H1 (cell line): Measurements from ENCODE around the gene PHF24. TPM values are rescaled to one million over a fixed set of nuclear protein-coding genes. Genes with fewer than 3 reads are reported as not detected.
"Not testable (repeated sequence)": the region's sequence is repeated elsewhere in the genome, so short reads cannot be mapped to it uniquely, and the experiment has no call there.

Experiments used
- CTCF ChIA-PET: fragments of 300-600 bp; sonication (Branson Sonifier 250); formaldehyde crosslinking; loops from one replicate; lab custom pipeline; 2021; ENCODE audit not compliant: partially characterized antibody; lab: Charles Lee
- POLR2A ChIA-PET: fragments of 300-600 bp; sonication (Branson Sonifier 250); formaldehyde crosslinking; loops from one replicate; lab custom pipeline; 2021; ENCODE audit warnings: inconsistent platforms; ENCODE audit not compliant: partially characterized antibody; lab: Charles Lee
- DNase-seq, 2 experiments: peaks; one replicate each; pipeline versions ENCODE4 v3.0.0 to v3.0.0-alpha.2; 2010 to 2022; ENCODE audit warnings: low spot score in 2 of 2, low read depth in 1 of 2, mixed read lengths in 1 of 2
- FAIRE-seq: peaks from 2 replicates; lab custom pipeline; 2011; peaks lifted over from hg19 to GRCh38; lab: Jason Lieb, UNC
- H2AFZ ChIP-seq: 2 replicates; pipeline ENCODE4 v1.8.1; 2012; ENCODE audit warnings: low read length, inconsistent platforms
- H2AK5ac ChIP-seq: 2 replicates; pipeline ENCODE4 v1.6.1; 2013; ENCODE audit warnings: low read depth, low read length
- H2BK120ac ChIP-seq: replicated peaks from 2 replicates; pipeline ENCODE3; 2013; ENCODE audit warnings: low read depth, low read length, inconsistent platforms
- H2BK12ac ChIP-seq: 2 replicates; pipeline ENCODE4 v1.6.1; 2013; ENCODE audit warnings: low read depth, low read length
- H2BK15ac ChIP-seq: 2 replicates; pipeline ENCODE4 v1.6.1; 2013; ENCODE audit warnings: low read length
- H2BK20ac ChIP-seq: 2 replicates; pipeline ENCODE4 v1.6.1; 2013; ENCODE audit warnings: low read length
- H2BK5ac ChIP-seq: 2 replicates; pipeline ENCODE4 v1.6.1; 2013; ENCODE audit warnings: low read depth, low read length
- H3K14ac ChIP-seq: 2 replicates; pipeline ENCODE4 v1.6.1; 2013; ENCODE audit warnings: inconsistent platforms; ENCODE audit not compliant: insufficient read length
- H3K18ac ChIP-seq: 2 replicates; pipeline ENCODE4 v1.6.1; 2013; ENCODE audit warnings: low read length; ENCODE audit errors: extremely low read depth
- H3K23ac ChIP-seq: 2 replicates; pipeline ENCODE4 v1.6.1; 2013; ENCODE audit warnings: inconsistent platforms; ENCODE audit not compliant: insufficient read length
- H3K23me2 ChIP-seq: 2 replicates; pipeline ENCODE4 v1.6.1; 2013; ENCODE audit warnings: low read depth, low read length
- H3K27ac ChIP-seq: 2 replicates; pipeline ENCODE4 v1.6.1; 2011; ENCODE audit warnings: low read depth, low read length, inconsistent platforms
- H3K27me3 ChIP-seq, 4 experiments: replicated peaks in 1 of 4; 1 replicate in 1 of 4; 2 replicates in 3 of 4; pipeline versions ENCODE4 v1.6.1 to v1.8.1; 2011 to 2013; ENCODE audit warnings: low read length in 3 of 4, mild to moderate bottlenecking in 3 of 4, inconsistent platforms in 2 of 4, mixed read lengths in 2 of 4, moderate library complexity in 1 of 4; ENCODE audit not compliant: control insufficient read depth in 3 of 4, insufficient read depth in 3 of 4; ENCODE audit errors: extremely low read depth in 1 of 4
- H3K36me3 ChIP-seq, 4 experiments: 2 replicates each; pipeline versions ENCODE4 v1.6.1 to v1.8.1; 2011 to 2013; ENCODE audit warnings: mild to moderate bottlenecking in 4 of 4, low read length in 3 of 4, moderate library complexity in 2 of 4, control low read depth in 1 of 4, inconsistent platforms in 1 of 4; ENCODE audit not compliant: insufficient read depth in 4 of 4, control insufficient read depth in 2 of 4
- H3K4ac ChIP-seq: replicated peaks from 2 replicates; pipeline ENCODE3; 2013; ENCODE audit warnings: low read length, low read depth, mixed read lengths, inconsistent platforms; ENCODE audit not compliant: insufficient read length
- H3K4me1 ChIP-seq, 4 experiments: replicated peaks in 1 of 4; 1 replicate in 1 of 4; 2 replicates in 3 of 4; pipeline versions ENCODE4 v1.6.1 to v1.8.1; 2011 to 2013; ENCODE audit warnings: low read length in 3 of 4, inconsistent platforms in 2 of 4, mixed read lengths in 1 of 4; ENCODE audit not compliant: insufficient read depth in 4 of 4, control insufficient read depth in 3 of 4
- H3K4me2 ChIP-seq, 2 experiments: 2 replicates each; pipeline versions ENCODE4 v1.6.1 to v1.8.1; 2011 to 2013; ENCODE audit warnings: low read depth in 2 of 2, low read length in 2 of 2, control low read depth in 1 of 2, inconsistent platforms in 1 of 2, mild to moderate bottlenecking in 1 of 2; ENCODE audit not compliant: insufficient read depth in 1 of 2
- H3K4me3 ChIP-seq, 4 experiments: fragments of 200-600, 300-600 bp in 1 of 4; sonication (generic), shearing (Covaris generic), sonication (Bioruptor Twin) in 1 of 4; 2 replicates each; pipeline versions ENCODE4 v1.5.1 to v1.8.1; 2011 to 2016; ENCODE audit warnings: low read length in 4 of 4, low read depth in 3 of 4, control low read depth in 2 of 4, inconsistent platforms in 2 of 4, mild to moderate bottlenecking in 2 of 4, mixed read lengths in 1 of 4, moderate library complexity in 1 of 4; ENCODE audit not compliant: insufficient read depth in 2 of 4; ENCODE audit errors: extremely low read depth in 1 of 4
- H3K56ac ChIP-seq: replicated peaks from 2 replicates; pipeline ENCODE3; 2013; ENCODE audit warnings: low read depth, mild to moderate bottlenecking, mixed read lengths, low read length, inconsistent platforms; ENCODE audit not compliant: insufficient read length
- H3K79me1 ChIP-seq: 2 replicates; pipeline ENCODE4 v1.6.1; 2013; ENCODE audit warnings: low read depth, low read length, control low read depth
- H3K79me2 ChIP-seq, 2 experiments: 2 replicates each; pipeline versions ENCODE4 v1.6.1 to v1.8.1; 2012 to 2013; ENCODE audit warnings: low read length in 2 of 2, mild to moderate bottlenecking in 2 of 2, inconsistent platforms in 1 of 2; ENCODE audit not compliant: insufficient read depth in 2 of 2, control insufficient read depth in 1 of 2
- H3K9ac ChIP-seq, 4 experiments: replicated peaks in 1 of 4; 1 replicate in 1 of 4; 2 replicates in 3 of 4; pipeline versions ENCODE4 v1.6.1 to v1.8.1; 2011 to 2013; ENCODE audit warnings: low read depth in 3 of 4, low read length in 3 of 4, control low read depth in 2 of 4, mild to moderate bottlenecking in 2 of 4, moderate library complexity in 2 of 4, inconsistent platforms in 1 of 4; ENCODE audit errors: extremely low read depth in 1 of 4
- H3K9me3 ChIP-seq, 2 experiments: 2 replicates each; pipeline versions ENCODE4 v1.6.1 to v1.8.1; 2012 to 2013; ENCODE audit warnings: mild to moderate bottlenecking in 2 of 2, moderate library complexity in 2 of 2, control low read depth in 1 of 2, inconsistent platforms in 1 of 2, low read depth in 1 of 2, low read length in 1 of 2, mixed read lengths in 1 of 2; ENCODE audit not compliant: insufficient read depth in 2 of 2
- H4K20me1 ChIP-seq, 2 experiments: replicated peaks in 1 of 2; 2 replicates each; pipeline versions ENCODE3 to v1.8.1; 2011 to 2013; ENCODE audit warnings: inconsistent platforms in 2 of 2, low read length in 2 of 2, mild to moderate bottlenecking in 1 of 2; ENCODE audit not compliant: insufficient read depth in 2 of 2, control insufficient read depth in 1 of 2
- H4K5ac ChIP-seq: 2 replicates; pipeline ENCODE4 v1.6.1; 2013; ENCODE audit warnings: low read length, low read depth, mixed read lengths, inconsistent platforms; ENCODE audit not compliant: insufficient read length
- H4K8ac ChIP-seq: 2 replicates; pipeline ENCODE4 v1.8.0; 2013; ENCODE audit warnings: mild to moderate bottlenecking, moderate library complexity, low read length, inconsistent platforms; ENCODE audit not compliant: insufficient read depth; ENCODE audit errors: extremely low read depth
- H4K91ac ChIP-seq: replicated peaks from 2 replicates; pipeline ENCODE3; 2013; ENCODE audit warnings: low read length, mixed read lengths, inconsistent platforms; ENCODE audit not compliant: insufficient read length
- WGBS, 2 experiments: shearing (Covaris generic) in 1 of 2; methylation state at CpG; one replicate each; pipeline versions ENCODE4 v1.1.6 to v1.1.7; 2013 to 2015; ENCODE audit warnings: low lambda C conversion rate in 2 of 2, mixed read lengths in 2 of 2, inconsistent platforms in 1 of 2, low coverage in 1 of 2, missing lambda C conversion rate in 1 of 2; ENCODE audit not compliant: insufficient replicate concordance in 2 of 2, insufficient coverage in 1 of 2, insufficient read length in 1 of 2; ENCODE audit errors: extremely low coverage in 1 of 2, missing lambda C conversion rate in 1 of 2; 5-methylcytosine and 5-hydroxymethylcytosine counted together
- polyA plus RNA-seq, 7 experiments: library from polyadenylated mRNA; depleted of rRNA in 3 of 7; stranded (reverse) in 5 of 7; unstranded in 2 of 7; fragments of >200 nt in 5 of 7; fragments of 200-250 nt in 2 of 7; gene quantifications; 1 replicate in 5 of 7; 2 replicates in 1 of 7; 4 replicates in 1 of 7; pipeline versions ENCODE4 v1.2.1 to v1.2.3, GENCODE V29; 2011 to 2013; ENCODE audit warnings: missing spikeins in 2 of 7, mixed read lengths in 2 of 7
- total RNA-seq: library from RNA; stranded (reverse); fragmentation: NEBNext Ultra II Directional; extraction: Animal tissue kit (Norgen Biotek cat#: 25700); gene quantifications from 2 replicates; pipeline ENCODE4 v1.2.1, GENCODE V29; 2021

Gene PHF24
- total and polyA plus RNA-seq, 2 of the 8 experiments (the other 6 are each of a cell fraction or from before 2014, with no cell fraction given), result 0.29 to 0.35 TPM

DNA sequence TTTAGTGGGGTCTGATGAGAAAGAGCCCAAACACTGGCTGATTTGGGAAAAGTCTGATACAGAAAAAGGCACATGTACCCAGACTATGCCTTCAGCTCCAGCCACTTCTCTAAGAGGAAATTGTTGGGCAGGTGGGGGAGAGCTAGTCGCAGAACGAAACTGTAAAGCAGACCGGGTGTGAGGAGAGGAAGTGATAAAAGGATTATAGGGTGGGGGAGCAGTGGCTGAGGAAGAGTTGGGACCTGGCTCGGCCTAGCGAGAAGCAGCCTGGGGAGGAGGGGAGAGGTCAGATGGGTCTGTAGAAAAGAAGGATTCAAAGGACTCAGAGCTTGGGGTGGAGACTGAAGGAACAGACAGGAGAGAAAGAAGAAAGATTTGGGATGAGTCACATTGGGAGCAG is 65.4 kb downstream of the PHF24 start:
- POLR2A ChIA-PET, H3K4me3 ChIP-seq, H3K23me2 ChIP-seq, H4K20me1 ChIP-seq, H3K23ac ChIP-seq, FAIRE-seq, H2AK5ac ChIP-seq, H2AFZ ChIP-seq, H3K18ac ChIP-seq, H2BK120ac ChIP-seq, H2BK5ac ChIP-seq, H3K14ac ChIP-seq, H3K36me3 ChIP-seq, H3K79me2 ChIP-seq, H4K8ac ChIP-seq, H3K27ac ChIP-seq, H3K4ac ChIP-seq, H3K27me3 ChIP-seq, H2BK15ac ChIP-seq, H3K4me2 ChIP-seq, H2BK12ac ChIP-seq, H3K9ac ChIP-seq, DNase-seq, H3K56ac ChIP-seq, H4K91ac ChIP-seq, H4K5ac ChIP-seq, H3K9me3 ChIP-seq, H2BK20ac ChIP-seq, H3K79me1 ChIP-seq: not testable (repeated sequence)
- CTCF ChIA-PET, result interaction anchor here (0.6 kb wide), 1 partner anchor 28 kb away, joined by 3 read pairs; no protein-coding TSS in a partner anchor
- 94% methylated on average over 3 of the region's 5 CpGs; no CpG with 5 or more reads in 1 of the 2 experiments for WGBS, 2 experiments
- H3K4me1 ChIP-seq, result peaks cover 0 to 10% (median 3%) of the 10 kb centered on the region in 4 experiments; a peak in 3 of 7 replicates
